H1 (cell line): ENCODE data around the gene GALNTL6. TPM values are rescaled to one million over a fixed set of nuclear protein-coding genes. Genes with fewer than 3 reads are reported as not detected.

ENCODE experiments used
- CTCF ChIA-PET: fragments of 300-600 bp; sonication (Branson Sonifier 250); formaldehyde crosslinking; loops from one replicate; lab custom pipeline; 2021; ENCODE audit not compliant: partially characterized antibody; lab: Charles Lee
- POLR2A ChIA-PET: fragments of 300-600 bp; sonication (Branson Sonifier 250); formaldehyde crosslinking; loops from one replicate; lab custom pipeline; 2021; ENCODE audit warnings: inconsistent platforms; ENCODE audit not compliant: partially characterized antibody; lab: Charles Lee
- DNase-seq, 2 experiments: peaks; one replicate each; pipeline versions ENCODE4 v3.0.0 to v3.0.0-alpha.2; 2010 to 2022; ENCODE audit warnings: low spot score in 2 of 2, low read depth in 1 of 2, mixed read lengths in 1 of 2
- FAIRE-seq: peaks from 2 replicates; lab custom pipeline; 2011; peaks lifted over from hg19 to GRCh38; lab: Jason Lieb, UNC
- H2AFZ ChIP-seq: 2 replicates; pipeline ENCODE4 v1.8.1; 2012; ENCODE audit warnings: low read length, inconsistent platforms
- H2AK5ac ChIP-seq: 2 replicates; pipeline ENCODE4 v1.6.1; 2013; ENCODE audit warnings: low read depth, low read length
- H2BK120ac ChIP-seq: replicated peaks from 2 replicates; pipeline ENCODE3; 2013; ENCODE audit warnings: low read depth, low read length, inconsistent platforms
- H2BK12ac ChIP-seq: 2 replicates; pipeline ENCODE4 v1.6.1; 2013; ENCODE audit warnings: low read depth, low read length
- H2BK15ac ChIP-seq: 2 replicates; pipeline ENCODE4 v1.6.1; 2013; ENCODE audit warnings: low read length
- H2BK20ac ChIP-seq: 2 replicates; pipeline ENCODE4 v1.6.1; 2013; ENCODE audit warnings: low read length
- H2BK5ac ChIP-seq: 2 replicates; pipeline ENCODE4 v1.6.1; 2013; ENCODE audit warnings: low read depth, low read length
- H3K14ac ChIP-seq: 2 replicates; pipeline ENCODE4 v1.6.1; 2013; ENCODE audit warnings: inconsistent platforms; ENCODE audit not compliant: insufficient read length
- H3K18ac ChIP-seq: 2 replicates; pipeline ENCODE4 v1.6.1; 2013; ENCODE audit warnings: low read length; ENCODE audit errors: extremely low read depth
- H3K23ac ChIP-seq: 2 replicates; pipeline ENCODE4 v1.6.1; 2013; ENCODE audit warnings: inconsistent platforms; ENCODE audit not compliant: insufficient read length
- H3K23me2 ChIP-seq: 2 replicates; pipeline ENCODE4 v1.6.1; 2013; ENCODE audit warnings: low read depth, low read length
- H3K27ac ChIP-seq: 2 replicates; pipeline ENCODE4 v1.6.1; 2011; ENCODE audit warnings: low read depth, low read length, inconsistent platforms
- H3K27me3 ChIP-seq, 4 experiments: replicated peaks in 1 of 4; 1 replicate in 1 of 4; 2 replicates in 3 of 4; pipeline versions ENCODE4 v1.6.1 to v1.8.1; 2011 to 2013; ENCODE audit warnings: low read length in 3 of 4, mild to moderate bottlenecking in 3 of 4, inconsistent platforms in 2 of 4, mixed read lengths in 2 of 4, moderate library complexity in 1 of 4; ENCODE audit not compliant: control insufficient read depth in 3 of 4, insufficient read depth in 3 of 4; ENCODE audit errors: extremely low read depth in 1 of 4
- H3K36me3 ChIP-seq, 4 experiments: 2 replicates each; pipeline versions ENCODE4 v1.6.1 to v1.8.1; 2011 to 2013; ENCODE audit warnings: mild to moderate bottlenecking in 4 of 4, low read length in 3 of 4, moderate library complexity in 2 of 4, control low read depth in 1 of 4, inconsistent platforms in 1 of 4; ENCODE audit not compliant: insufficient read depth in 4 of 4, control insufficient read depth in 2 of 4
- H3K4ac ChIP-seq: replicated peaks from 2 replicates; pipeline ENCODE3; 2013; ENCODE audit warnings: low read length, low read depth, mixed read lengths, inconsistent platforms; ENCODE audit not compliant: insufficient read length
- H3K4me1 ChIP-seq, 4 experiments: replicated peaks in 1 of 4; 1 replicate in 1 of 4; 2 replicates in 3 of 4; pipeline versions ENCODE4 v1.6.1 to v1.8.1; 2011 to 2013; ENCODE audit warnings: low read length in 3 of 4, inconsistent platforms in 2 of 4, mixed read lengths in 1 of 4; ENCODE audit not compliant: insufficient read depth in 4 of 4, control insufficient read depth in 3 of 4
- H3K4me2 ChIP-seq, 2 experiments: 2 replicates each; pipeline versions ENCODE4 v1.6.1 to v1.8.1; 2011 to 2013; ENCODE audit warnings: low read depth in 2 of 2, low read length in 2 of 2, control low read depth in 1 of 2, inconsistent platforms in 1 of 2, mild to moderate bottlenecking in 1 of 2; ENCODE audit not compliant: insufficient read depth in 1 of 2
- H3K4me3 ChIP-seq, 4 experiments: fragments of 200-600, 300-600 bp in 1 of 4; sonication (generic), shearing (Covaris generic), sonication (Bioruptor Twin) in 1 of 4; 2 replicates each; pipeline versions ENCODE4 v1.5.1 to v1.8.1; 2011 to 2016; ENCODE audit warnings: low read length in 4 of 4, low read depth in 3 of 4, control low read depth in 2 of 4, inconsistent platforms in 2 of 4, mild to moderate bottlenecking in 2 of 4, mixed read lengths in 1 of 4, moderate library complexity in 1 of 4; ENCODE audit not compliant: insufficient read depth in 2 of 4; ENCODE audit errors: extremely low read depth in 1 of 4
- H3K56ac ChIP-seq: replicated peaks from 2 replicates; pipeline ENCODE3; 2013; ENCODE audit warnings: low read depth, mild to moderate bottlenecking, mixed read lengths, low read length, inconsistent platforms; ENCODE audit not compliant: insufficient read length
- H3K79me1 ChIP-seq: 2 replicates; pipeline ENCODE4 v1.6.1; 2013; ENCODE audit warnings: low read depth, low read length, control low read depth
- H3K79me2 ChIP-seq, 2 experiments: 2 replicates each; pipeline versions ENCODE4 v1.6.1 to v1.8.1; 2012 to 2013; ENCODE audit warnings: low read length in 2 of 2, mild to moderate bottlenecking in 2 of 2, inconsistent platforms in 1 of 2; ENCODE audit not compliant: insufficient read depth in 2 of 2, control insufficient read depth in 1 of 2
- H3K9ac ChIP-seq, 4 experiments: replicated peaks in 1 of 4; 1 replicate in 1 of 4; 2 replicates in 3 of 4; pipeline versions ENCODE4 v1.6.1 to v1.8.1; 2011 to 2013; ENCODE audit warnings: low read depth in 3 of 4, low read length in 3 of 4, control low read depth in 2 of 4, mild to moderate bottlenecking in 2 of 4, moderate library complexity in 2 of 4, inconsistent platforms in 1 of 4; ENCODE audit errors: extremely low read depth in 1 of 4
- H3K9me3 ChIP-seq, 2 experiments: 2 replicates each; pipeline versions ENCODE4 v1.6.1 to v1.8.1; 2012 to 2013; ENCODE audit warnings: mild to moderate bottlenecking in 2 of 2, moderate library complexity in 2 of 2, control low read depth in 1 of 2, inconsistent platforms in 1 of 2, low read depth in 1 of 2, low read length in 1 of 2, mixed read lengths in 1 of 2; ENCODE audit not compliant: insufficient read depth in 2 of 2
- H4K20me1 ChIP-seq, 2 experiments: replicated peaks in 1 of 2; 2 replicates each; pipeline versions ENCODE3 to v1.8.1; 2011 to 2013; ENCODE audit warnings: inconsistent platforms in 2 of 2, low read length in 2 of 2, mild to moderate bottlenecking in 1 of 2; ENCODE audit not compliant: insufficient read depth in 2 of 2, control insufficient read depth in 1 of 2
- H4K5ac ChIP-seq: 2 replicates; pipeline ENCODE4 v1.6.1; 2013; ENCODE audit warnings: low read length, low read depth, mixed read lengths, inconsistent platforms; ENCODE audit not compliant: insufficient read length
- H4K8ac ChIP-seq: 2 replicates; pipeline ENCODE4 v1.8.0; 2013; ENCODE audit warnings: mild to moderate bottlenecking, moderate library complexity, low read length, inconsistent platforms; ENCODE audit not compliant: insufficient read depth; ENCODE audit errors: extremely low read depth
- H4K91ac ChIP-seq: replicated peaks from 2 replicates; pipeline ENCODE3; 2013; ENCODE audit warnings: low read length, mixed read lengths, inconsistent platforms; ENCODE audit not compliant: insufficient read length
- TAF1 ChIP-seq: IDR thresholded peaks from 2 replicates; pipeline ENCODE4 v1.6.1; 2011; ENCODE audit warnings: mild to moderate bottlenecking, low read depth, low read length
- TCF12 ChIP-seq: IDR thresholded peaks from 2 replicates; pipeline ENCODE4 v1.6.1; 2011; ENCODE audit warnings: low read depth, mild to moderate bottlenecking, low read length
- WGBS, 2 experiments: shearing (Covaris generic) in 1 of 2; methylation state at CpG; one replicate each; pipeline versions ENCODE4 v1.1.6 to v1.1.7; 2013 to 2015; ENCODE audit warnings: low lambda C conversion rate in 2 of 2, mixed read lengths in 2 of 2, inconsistent platforms in 1 of 2, low coverage in 1 of 2, missing lambda C conversion rate in 1 of 2; ENCODE audit not compliant: insufficient replicate concordance in 2 of 2, insufficient coverage in 1 of 2, insufficient read length in 1 of 2; ENCODE audit errors: extremely low coverage in 1 of 2, missing lambda C conversion rate in 1 of 2; 5-methylcytosine and 5-hydroxymethylcytosine counted together
- polyA plus RNA-seq, 7 experiments: library from polyadenylated mRNA; depleted of rRNA in 3 of 7; stranded (reverse) in 5 of 7; unstranded in 2 of 7; fragments of >200 nt in 5 of 7; fragments of 200-250 nt in 2 of 7; gene quantifications; 1 replicate in 5 of 7; 2 replicates in 1 of 7; 4 replicates in 1 of 7; pipeline versions ENCODE4 v1.2.1 to v1.2.3, GENCODE V29; 2011 to 2013; ENCODE audit warnings: missing spikeins in 2 of 7, mixed read lengths in 2 of 7
- total RNA-seq: library from RNA; stranded (reverse); fragmentation: NEBNext Ultra II Directional; extraction: Animal tissue kit (Norgen Biotek cat#: 25700); gene quantifications from 2 replicates; pipeline ENCODE4 v1.2.1, GENCODE V29; 2021

The GALNTL6 gene
- total and polyA plus RNA-seq, 2 of the 8 experiments (the other 6 are each of a cell fraction or from before 2014, with no cell fraction given), result 0.03 to 0.32 TPM

GRCh38 chr4:172578712-172579111, 765.5 kb downstream of the GALNTL6 start:
- no peak overlapping the region for H4K91ac ChIP-seq
- H4K20me1 ChIP-seq, result no peaks in the 10 kb centered on the region
- H3K9me3 ChIP-seq, result no peaks in the 10 kb centered on the region
- no peak for FAIRE-seq
- no peak overlapping the region for H3K4me3 ChIP-seq
- ChIA-PET POLR2A (interaction anchor here (0.6 kb wide), 1 partner anchor 457 kb away, joined by 3 read pairs; no protein-coding TSS in a partner anchor), CTCF (interaction anchor here (0.6 kb wide), 1 partner anchor 740 kb away, joined by 3 read pairs; no protein-coding TSS in a partner anchor)
- H3K23ac ChIP-seq, result no peak overlapping the region
- no peak overlapping the region for H2BK15ac ChIP-seq
- no peak overlapping the region for H3K18ac ChIP-seq
- H2BK5ac ChIP-seq, result no peak overlapping the region
- WGBS, 2 experiments, result 83% methylated on average over 3 of the region's 3 CpGs; no CpG with 5 or more reads in 1 of the 2 experiments
- no peak overlapping the region for H3K27ac ChIP-seq
- H2AK5ac ChIP-seq, result no peak overlapping the region
- no peak overlapping the region for H4K8ac ChIP-seq
- no peak overlapping the region for H3K9ac ChIP-seq
- no peaks in the 10 kb centered on the region for H3K27me3 ChIP-seq
- no peaks in the 10 kb centered on the region; the same call in 1 of the 2 replicates for H3K23me2 ChIP-seq
- no peaks in the 10 kb centered on the region for H3K4me1 ChIP-seq
- no peaks in the 10 kb centered on the region for H3K79me1 ChIP-seq
- H2BK120ac ChIP-seq, result no peak overlapping the region
- H3K36me3 ChIP-seq, result no peaks in the 10 kb centered on the region
- H2BK12ac ChIP-seq, result no peak overlapping the region
- no peak overlapping the region for H3K4me2 ChIP-seq
- no peaks in the 10 kb centered on the region for H3K79me2 ChIP-seq
- TF ChIP-seq TCF12, result no peak
- TF ChIP-seq TAF1, result no peak
- TF ChIP-seq, all 59 proteins: peak for 0
- Histone ChIP-seq H2BK20ac (no peak overlapping the region), H3K14ac (no peak overlapping the region), H4K5ac (no peak overlapping the region), H3K56ac (no peak overlapping the region), H3K4ac (no peak overlapping the region), H2AFZ (no peak overlapping the region)
- no peak for DNase-seq
